ENCODE data around the gene PSEN2. TPM values are rescaled to one million over a fixed set of nuclear protein-coding genes. Genes with fewer than 3 reads are reported as not detected.

PSEN2 gene
- total and polyA plus RNA-seq, 9 of the 15 experiments (the other 6 are each of a cell fraction or from before 2014, with no cell fraction given): 2.3 to 21.5 (median 13.7) TPM

- no peak for TF ChIP-seq RERE (CRISPR knock-in tag; IDR thresholded peaks at IDR 0.05; ENCODE audit: borderline replicate concordance)
- peak; percentile 91 for TF ChIP-seq DEAF1 (CRISPR knock-in tag; IDR thresholded peaks at IDR 0.05)
- no peak for TF ChIP-seq ZNF224 (CRISPR knock-in tag; IDR thresholded peaks at IDR 0.05)
- no peak for TF ChIP-seq STAT6 (CRISPR knock-in tag; IDR thresholded peaks at IDR 0.05)
- no peak for TF ChIP-seq SMARCA4 (IDR thresholded peaks at IDR 0.05)
- TF ChIP-seq PHF8 (IDR thresholded peaks at IDR 0.05; ENCODE audit: borderline replicate concordance, low read length): no peak
- TF ChIP-seq GABPB1 (CRISPR knock-in tag; IDR thresholded peaks at IDR 0.05): peak; percentile 68
- TF ChIP-seq PBX2 (CRISPR knock-in tag; IDR thresholded peaks at IDR 0.05; ENCODE audit: low read depth): no peak
- no peak for TF ChIP-seq PBX2 (tag; conservative IDR thresholded peaks at IDR 0.05; ENCODE audit: low read depth)
- peak in 1 of 2 experiments; percentile 58; a peak in 1 of 4 replicates for TF ChIP-seq UBTF (IDR thresholded peaks at IDR 0.05; ENCODE audit: borderline replicate concordance in 1 of 2, low read depth in 2 of 2, low read length in 2 of 2)
These were observed 42.4 kb upstream of the PSEN2 start (continued) for GRCh38 chr1:226827968-226828513.
